ENCODE measurements around the gene WDR82. TPM values are rescaled to one million over a fixed set of nuclear protein-coding genes. Genes with fewer than 3 reads are reported as not detected.

WDR82 gene
- total and polyA plus RNA-seq, 12 donors: 23.8 to 84.0 (median 54.4) TPM

- H3K4me1 ChIP-seq (replicated peaks in 1 of 2): peaks cover 6 to 7% of the 10 kb centered on the region in 2 donors
- DNase-seq: peak in 3 of 7 donors; percentile 14 to 51 (median 21)
- TF ChIP-seq CTCF (IDR thresholded peaks at IDR 0.05) (no peak), POLR2A (IDR thresholded peaks at IDR 0.05) (no peak)
- intact Hi-C loops (cut with DNase I): no loop called here
- H3K27me3 ChIP-seq: no peaks in the 10 kb centered on the region
- no peak overlapping the region for H3K27ac ChIP-seq
- H3K4me3 ChIP-seq: no peak overlapping the region
- WGBS, 4 donors: 92 to 97% (median 93%) methylated on average over 2 to 10 of the region's 10 CpGs
- peaks cover 0 to 31% of the 10 kb centered on the region in 2 donors for H3K36me3 ChIP-seq (replicated peaks in 1 of 2)
- no peaks in the 10 kb centered on the region for H3K9me3 ChIP-seq (replicated peaks in 1 of 3)
These were observed 30.3 kb downstream of the WDR82 start for GRCh38 chr3:52248165-52248541.

- TF ChIP-seq POLR2A (IDR thresholded peaks at IDR 0.05) (no peak), CTCF (IDR thresholded peaks at IDR 0.05) (no peak)
- peak in 2 of 7 donors; percentile 12 to 44 for DNase-seq
- H3K27ac ChIP-seq: peak overlapping the region in 1 of 5 donors; percentile 86
- peaks cover 0 to 27% of the 10 kb centered on the region in 2 donors for H3K36me3 ChIP-seq (replicated peaks in 1 of 2)
- peak overlapping the region in 1 of 4 donors; percentile 42 for H3K4me3 ChIP-seq
- intact Hi-C loops (cut with DNase I): no loop called here
- H3K9me3 ChIP-seq (replicated peaks in 1 of 3): no peaks in the 10 kb centered on the region
- no peaks in the 10 kb centered on the region for H3K27me3 ChIP-seq
- peaks cover 6 to 7% of the 10 kb centered on the region in 2 donors for H3K4me1 ChIP-seq (replicated peaks in 1 of 2)
- 91 to 95% (median 94%) methylated on average over 7 of the region's 7 CpGs for WGBS, 4 donors
These were observed 30.9 kb downstream of the WDR82 start for GRCh38 chr3:52247409-52248164.

GRCh38 chr3:52246728-52247408 lies 31.6 kb downstream of the WDR82 start:
- Histone ChIP-seq H3K36me3 (replicated peaks in 1 of 2) (peaks cover 0 to 25% of the 10 kb centered on the region in 2 donors), H3K4me3 (peak overlapping the region in 1 of 4 donors; percentile 42), H3K27ac (peak overlapping the region in 2 of 5 donors; percentile 81 to 86), H3K27me3 (no peaks in the 10 kb centered on the region), H3K4me1 (replicated peaks in 1 of 2) (peaks cover 6 to 7% of the 10 kb centered on the region in 2 donors), H3K9me3 (replicated peaks in 1 of 3) (no peaks in the 10 kb centered on the region)
- intact Hi-C loops (cut with DNase I): no loop called here
- peak in 4 of 7 donors; percentile 21 to 52 (median 28) for DNase-seq
- WGBS, 4 donors: 78 to 81% (median 79%) methylated on average over 10 to 14 of the region's 14 CpGs
- TF ChIP-seq CTCF (IDR thresholded peaks at IDR 0.05) (no peak), POLR2A (IDR thresholded peaks at IDR 0.05) (no peak)

GRCh38 chr3:52246264-52246620 lies 32.2 kb downstream of the WDR82 start:
- intact Hi-C loops (cut with DNase I): no loop called here
- Histone ChIP-seq H3K9me3 (replicated peaks in 1 of 3) (no peaks in the 10 kb centered on the region), H3K4me3 (peak overlapping the region in 2 of 4 donors; percentile 16 to 42), H3K4me1 (replicated peaks in 1 of 2) (peaks cover 6 to 7% of the 10 kb centered on the region in 2 donors), H3K36me3 (replicated peaks in 1 of 2) (peaks cover 0 to 19% of the 10 kb centered on the region in 2 donors), H3K27ac (peak overlapping the region in 4 of 5 donors; percentile 59 to 86 (median 77)), H3K27me3 (no peaks in the 10 kb centered on the region)
- TF ChIP-seq POLR2A (IDR thresholded peaks at IDR 0.05): no peak
- TF ChIP-seq CTCF (IDR thresholded peaks at IDR 0.05): no peak
- 36 to 53% (median 44%) methylated on average over 2 to 8 of the region's 8 CpGs for WGBS, 4 donors
- DNase-seq: no peak

Measured in adrenal gland (tissue), 12 donors.